Measurements from ENCODE around the gene MAP3K5. TPM values are rescaled to one million over a fixed set of nuclear protein-coding genes. Genes with fewer than 3 reads are reported as not detected.

MAP3K5 gene
- total and polyA plus RNA-seq, 2 donors (not counting 3 experiments of a cell fraction or from before 2014, with no cell fraction given), result 1.5 to 7.0 TPM

DNA sequence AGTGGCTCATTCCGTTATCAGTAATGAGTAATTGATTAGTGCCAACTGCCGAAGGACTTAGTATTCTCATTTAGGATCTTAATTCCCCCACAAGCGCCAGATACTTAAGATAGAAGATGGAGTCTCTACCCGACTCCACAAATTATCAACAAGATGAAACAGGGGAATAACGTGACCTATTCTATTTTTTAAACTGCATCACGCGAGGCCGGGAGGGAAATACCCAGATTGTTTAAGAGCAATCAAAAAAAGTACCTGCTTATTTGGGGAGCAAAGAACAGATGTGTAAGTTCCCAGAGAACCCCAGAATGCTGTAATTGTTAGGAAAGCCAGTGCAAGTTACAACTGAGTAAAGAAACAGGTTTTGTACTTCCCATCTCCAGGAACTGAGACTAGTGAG lies 1.1 kb upstream of the MAP3K5 start:
- H3K27ac ChIP-seq (ENCODE audit: insufficient read depth, low read depth, low read length), result no peak overlapping the region
- no peaks in the 10 kb centered on the region for H3K9me3 ChIP-seq (replicated peaks; ENCODE audit: control insufficient read depth, insufficient read depth, low read length)
- dilution Hi-C loops (cut with MboI; ENCODE audit: extremely low pct_ligation_motif_present, low sequenced_read_pairs), result no loop called here
- DNase-seq (ENCODE audit: low read depth, low spot score), result no peak
- intact Hi-C loops (cut with micrococcal nuclease), result loop anchor here (1.0 to 5.0 kb wide), 6 partner anchors 29 to 505 kb away; partner anchors contain the start of genes BCLAF1, PEX7 and SLC35D3
- H3K4me1 ChIP-seq (ENCODE audit: control insufficient read depth, extremely low read depth, insufficient read depth, low read length), result peaks cover 9% of the 10 kb centered on the region
- H3K4me2 ChIP-seq (ENCODE audit: insufficient read depth, low read length), result peak overlapping the region; percentile 47
- H3K9me1 ChIP-seq (replicated peaks; ENCODE audit: control insufficient read depth, extremely low read depth, insufficient read depth, low read length), result no peaks in the 10 kb centered on the region
- BruUV-seq (replicated peaks), result TSS peak; percentile 24
- H3K27me3 ChIP-seq (ENCODE audit: control insufficient read depth in 2 of 2, insufficient read depth in 2 of 2, low read length in 2 of 2), result no peaks in the 10 kb centered on the region
- ChIA-PET CTCF (interaction anchor here (0.7 to 8.7 kb wide), 17 partner anchors 9 to 445 kb away, joined by 3 to 708 read pairs (median 18); partner anchors contain the start of gene MAP7), POLR2A (no interaction called here)
- TF ChIP-seq CTCF (IDR thresholded peaks at IDR 0.05; ENCODE audit: extremely low read depth in 1 of 2, insufficient read depth in 1 of 2, low read depth in 1 of 2, low read length in 2 of 2) (no peak), GATA2 (IDR thresholded peaks at IDR 0.05; ENCODE audit: insufficient read depth, insufficient read length, low read depth, low read length) (no peak), FOS (IDR thresholded peaks at IDR 0.05; ENCODE audit: borderline replicate concordance, insufficient read depth, low read length) (no peak), JUN (IDR thresholded peaks at IDR 0.05; ENCODE audit: borderline replicate concordance, insufficient read depth, insufficient read length, low read depth) (no peak)
- no peaks in the 10 kb centered on the region for H3K36me3 ChIP-seq (ENCODE audit: control insufficient read depth in 2 of 2, extremely low read depth in 1 of 2, insufficient read depth in 2 of 2, low read length in 2 of 2)
- FAIRE-seq, result no peak
- H2AFZ ChIP-seq (ENCODE audit: low read depth, low read length), result peak overlapping the region; percentile 93
- no peaks in the 10 kb centered on the region for H4K20me1 ChIP-seq (replicated peaks; ENCODE audit: control insufficient read depth, extremely low read depth, insufficient read depth, low read length)
- peaks cover 20% of the 10 kb centered on the region for H3K79me2 ChIP-seq (ENCODE audit: control insufficient read depth, insufficient read depth, low read length)
- H3K4me3 ChIP-seq (replicated peaks in 1 of 3; ENCODE audit: insufficient read depth in 1 of 3, low read depth in 1 of 3, low read length in 3 of 3), result peak overlapping the region in 2 of 3 experiments; percentile 60 to 86
- no peak overlapping the region for H3K9ac ChIP-seq (replicated peaks; ENCODE audit: extremely low read depth, insufficient read depth, low read length)

- Histone ChIP-seq H4K20me1 (replicated peaks; ENCODE audit: control insufficient read depth, extremely low read depth, insufficient read depth, low read length) (no peaks in the 10 kb centered on the region), H3K27ac (ENCODE audit: insufficient read depth, low read depth, low read length) (peak overlapping the region; percentile 51), H3K9ac (replicated peaks; ENCODE audit: extremely low read depth, insufficient read depth, low read length) (peak overlapping the region; percentile 65), H3K4me1 (ENCODE audit: control insufficient read depth, extremely low read depth, insufficient read depth, low read length) (peaks cover 19% of the 10 kb centered on the region), H3K27me3 (ENCODE audit: control insufficient read depth in 2 of 2, insufficient read depth in 2 of 2, low read length in 2 of 2) (no peaks in the 10 kb centered on the region), H3K4me2 (ENCODE audit: insufficient read depth, low read length) (peak overlapping the region; percentile 47), H3K4me3 (replicated peaks in 1 of 3; ENCODE audit: insufficient read depth in 1 of 3, low read depth in 1 of 3, low read length in 3 of 3) (peak overlapping the region; percentile 60 to 86 (median 70)), H3K9me3 (replicated peaks; ENCODE audit: control insufficient read depth, insufficient read depth, low read length) (no peaks in the 10 kb centered on the region), H3K36me3 (ENCODE audit: control insufficient read depth in 2 of 2, extremely low read depth in 1 of 2, insufficient read depth in 2 of 2, low read length in 2 of 2) (no peaks in the 10 kb centered on the region), H3K79me2 (ENCODE audit: control insufficient read depth, insufficient read depth, low read length) (peaks cover 26% of the 10 kb centered on the region), H2AFZ (ENCODE audit: low read depth, low read length) (peak overlapping the region; percentile 93), H3K9me1 (replicated peaks; ENCODE audit: control insufficient read depth, extremely low read depth, insufficient read depth, low read length) (no peaks in the 10 kb centered on the region)
- TF ChIP-seq POLR2AphosphoS5 (IDR thresholded peaks at IDR 0.05; ENCODE audit: insufficient read depth, low read depth, low read length), result no peak
- no peak for TF ChIP-seq CTCF (IDR thresholded peaks at IDR 0.05; ENCODE audit: extremely low read depth in 1 of 2, insufficient read depth in 1 of 2, low read depth in 1 of 2, low read length in 2 of 2)
- no peak for TF ChIP-seq MYC (IDR thresholded peaks at IDR 0.05; ENCODE audit: low read depth, low read length)
- no peak for TF ChIP-seq MAX (IDR thresholded peaks at IDR 0.05; ENCODE audit: insufficient read depth, insufficient read length)
- no peak for TF ChIP-seq JUN (IDR thresholded peaks at IDR 0.05; ENCODE audit: borderline replicate concordance, insufficient read depth, insufficient read length, low read depth)
- TF ChIP-seq FOS (IDR thresholded peaks at IDR 0.05; ENCODE audit: borderline replicate concordance, insufficient read depth, low read length), result no peak
- ChIA-PET CTCF (interaction anchor here (0.5 to 8.7 kb wide), 93 partner anchors 8 to 1324 kb away, joined by 3 to 708 read pairs (median 5); partner anchors contain the start of genes BCLAF1, MAP7, PEX7 and SLC35D3), POLR2A (interaction anchor here (1.2 kb wide), 1 partner anchor 147 kb away, joined by 12 read pairs; no protein-coding TSS in a partner anchor)
- dilution Hi-C loops (cut with MboI; ENCODE audit: extremely low pct_ligation_motif_present, low sequenced_read_pairs) (no loop called here), intact Hi-C loops (cut with micrococcal nuclease) (loop anchor here (1.0 to 5.0 kb wide), 3 partner anchors 130 to 503 kb away; partner anchors contain the start of genes BCLAF1 and SLC35D3)
- DNase-seq (ENCODE audit: low read depth, low spot score) (no peak), FAIRE-seq (no peak)
- no TSS peak for BruUV-seq (replicated peaks)
Observed at GRCh38 chr6:136792095-136792409, 225 bp downstream of the MAP3K5 start.

All from endothelial cell of umbilical vein (primary cell).